Glutamatergic neuron (in vitro differentiated cells): ENCODE measurements around the gene LPIN2. TPM values are rescaled to one million over a fixed set of nuclear protein-coding genes. Genes with fewer than 3 reads are reported as not detected.
"Not testable (repeated sequence)": the region's sequence is repeated elsewhere in the genome, so short reads cannot be mapped to it uniquely, and the experiment has no call there.

Experiments
- DNase-seq: peaks from one replicate; pipeline ENCODE4 v3.0.0; 2022
- H3K27ac Mint-ChIP-seq: one replicate; pipeline ENCODE4 v1.8.0; 2020; ENCODE audit warnings: mild to moderate bottlenecking, mixed read lengths, inconsistent platforms; ENCODE audit not compliant: unreplicated experiment
- H3K27me3 Mint-ChIP-seq: one replicate; pipeline ENCODE4 v1.8.0; 2020; ENCODE audit warnings: mild to moderate bottlenecking, moderate library complexity, mixed read lengths, inconsistent platforms; ENCODE audit not compliant: unreplicated experiment
- H3K36me3 Mint-ChIP-seq: one replicate; pipeline ENCODE4 v1.8.0; 2020; ENCODE audit warnings: mild to moderate bottlenecking, mixed read lengths, inconsistent platforms; ENCODE audit not compliant: unreplicated experiment
- H3K4me1 Mint-ChIP-seq: one replicate; pipeline ENCODE4 v1.8.0; 2020; ENCODE audit warnings: mild to moderate bottlenecking, low read depth, mixed read lengths, inconsistent platforms; ENCODE audit not compliant: unreplicated experiment
- H3K4me3 Mint-ChIP-seq: one replicate; pipeline ENCODE4 v1.8.0; 2020; ENCODE audit warnings: mild to moderate bottlenecking, mixed read lengths, inconsistent platforms; ENCODE audit not compliant: unreplicated experiment
- H3K9me3 Mint-ChIP-seq: one replicate; pipeline ENCODE4 v1.8.0; 2020; ENCODE audit warnings: mild to moderate bottlenecking, moderate library complexity, mixed read lengths, inconsistent platforms; ENCODE audit not compliant: unreplicated experiment
- total RNA-seq: library from RNA; stranded (reverse); fragmentation: NEBNext Ultra II Directional; extraction: Animal tissue kit (Norgen Biotek cat#: 25700); gene quantifications from one replicate; pipeline ENCODE4 v1.2.1, GENCODE V29; 2021; ENCODE audit not compliant: unreplicated experiment
- TF ChIP-seq, protein P1 (sequence below): fragments of 200-600 bp; sonication (generic); IDR thresholded peaks from one replicate; pipeline ENCODE4 v1.5.0; 2021; ENCODE audit not compliant: partially characterized antibody, unreplicated experiment

Gene LPIN2
- total RNA-seq, 1 donor from 2014 or later: 7.6 TPM

DNA sequence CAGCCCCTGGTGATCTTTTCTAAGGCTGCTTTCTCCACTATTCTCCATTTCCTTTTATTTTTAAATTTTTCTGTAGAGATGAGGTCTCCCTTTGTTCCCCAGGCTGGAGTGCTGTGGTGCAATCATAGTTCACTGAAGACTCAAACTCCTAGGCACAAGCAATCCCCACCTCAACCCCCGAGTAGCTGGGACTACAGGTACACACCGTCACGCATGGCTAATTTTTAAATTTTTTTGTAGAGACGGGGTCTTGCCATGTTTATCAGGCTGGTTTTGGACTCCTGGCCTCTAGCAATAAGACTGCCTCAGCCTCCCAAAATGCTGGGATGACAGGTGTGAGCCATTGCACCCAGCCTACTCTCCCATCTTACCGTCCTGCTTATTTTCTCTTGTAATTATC, 22.7 kb upstream of the LPIN2 start:
- no peaks in the 10 kb centered on the region for H3K36me3 Mint-ChIP-seq

GRCh38 chr18:3032721-3033120, 19.8 kb upstream of the LPIN2 start:
- H3K27ac Mint-ChIP-seq: no peak overlapping the region
- no peak overlapping the region for H3K4me3 Mint-ChIP-seq
- TF ChIP-seq, protein P1, sequence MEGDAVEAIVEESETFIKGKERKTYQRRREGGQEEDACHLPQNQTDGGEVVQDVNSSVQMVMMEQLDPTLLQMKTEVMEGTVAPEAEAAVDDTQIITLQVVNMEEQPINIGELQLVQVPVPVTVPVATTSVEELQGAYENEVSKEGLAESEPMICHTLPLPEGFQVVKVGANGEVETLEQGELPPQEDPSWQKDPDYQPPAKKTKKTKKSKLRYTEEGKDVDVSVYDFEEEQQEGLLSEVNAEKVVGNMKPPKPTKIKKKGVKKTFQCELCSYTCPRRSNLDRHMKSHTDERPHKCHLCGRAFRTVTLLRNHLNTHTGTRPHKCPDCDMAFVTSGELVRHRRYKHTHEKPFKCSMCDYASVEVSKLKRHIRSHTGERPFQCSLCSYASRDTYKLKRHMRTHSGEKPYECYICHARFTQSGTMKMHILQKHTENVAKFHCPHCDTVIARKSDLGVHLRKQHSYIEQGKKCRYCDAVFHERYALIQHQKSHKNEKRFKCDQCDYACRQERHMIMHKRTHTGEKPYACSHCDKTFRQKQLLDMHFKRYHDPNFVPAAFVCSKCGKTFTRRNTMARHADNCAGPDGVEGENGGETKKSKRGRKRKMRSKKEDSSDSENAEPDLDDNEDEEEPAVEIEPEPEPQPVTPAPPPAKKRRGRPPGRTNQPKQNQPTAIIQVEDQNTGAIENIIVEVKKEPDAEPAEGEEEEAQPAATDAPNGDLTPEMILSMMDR: no peak
- DNase-seq: no peak
- H3K36me3 Mint-ChIP-seq: no peaks in the 10 kb centered on the region
- no peaks in the 10 kb centered on the region for H3K4me1 Mint-ChIP-seq
- no peaks in the 10 kb centered on the region for H3K27me3 Mint-ChIP-seq
- H3K9me3 Mint-ChIP-seq: peaks cover 2% of the 10 kb centered on the region

More for the DNA sequence above, 22.7 kb upstream of the LPIN2 start:
- Mint-ChIP-seq H3K27me3 (no peaks in the 10 kb centered on the region), H3K4me3 (no peak overlapping the region), H3K27ac (no peak overlapping the region), H3K4me1 (no peaks in the 10 kb centered on the region), H3K9me3 (no peaks in the 10 kb centered on the region)
- DNase-seq: no peak
- TF ChIP-seq, protein P1: no peak

- peaks cover 2% of the 10 kb centered on the region for H3K9me3 Mint-ChIP-seq
- no peaks in the 10 kb centered on the region for H3K27me3 Mint-ChIP-seq
These were observed 16.4 kb upstream of the LPIN2 start for GRCh38 chr18:3029215-3029952.

GRCh38 chr18:3028115-3028514, 15.2 kb upstream of the LPIN2 start:
- H3K4me1 Mint-ChIP-seq, H3K9me3 Mint-ChIP-seq, H3K27ac Mint-ChIP-seq, DNase-seq, H3K36me3 Mint-ChIP-seq, H3K27me3 Mint-ChIP-seq, H3K4me3 Mint-ChIP-seq: not testable (repeated sequence)

More at GRCh38 chr18:3029215-3029952, 16.4 kb upstream of the LPIN2 start:
- no peak for DNase-seq
- TF ChIP-seq, protein P1: no peak
- Mint-ChIP-seq H3K4me1 (peaks cover 4% of the 10 kb centered on the region), H3K36me3 (no peaks in the 10 kb centered on the region), H3K4me3 (no peak overlapping the region), H3K27ac (no peak overlapping the region)

- Mint-ChIP-seq H3K4me1 (peaks cover 4% of the 10 kb centered on the region), H3K27ac (no peak overlapping the region), H3K9me3 (peaks cover 2% of the 10 kb centered on the region), H3K36me3 (no peaks in the 10 kb centered on the region), H3K4me3 (no peak overlapping the region), H3K27me3 (no peaks in the 10 kb centered on the region)
- TF ChIP-seq, protein P1: no peak
- DNase-seq: no peak
These were observed 14.5 kb upstream of the LPIN2 start for GRCh38 chr18:3027370-3027891.
